AG10803 (cell line): ENCODE results near the gene NHS.
A peak's percentile ranks its signal among the peaks of the same experiment; 100 is the strongest.
"Not testable (repeated sequence)": the region's sequence is repeated elsewhere in the genome, so short reads cannot be mapped to it uniquely, and the experiment has no call there.

ENCODE experiments used
- DNase-seq: peaks from one replicate; pipeline ENCODE4 v3.0.0; 2010; ENCODE audit warnings: low read depth
- H3K4me3 ChIP-seq: 2 replicates; pipeline ENCODE4 v1.5.1; 2011; ENCODE audit warnings: mild to moderate bottlenecking, low read length, control low read depth
- CTCF ChIP-seq: conservative IDR thresholded peaks from 2 replicates; pipeline ENCODE4 v1.5.1; 2011; ENCODE audit warnings: mild to moderate bottlenecking, low read length, control low read depth, inconsistent platforms

NHS gene

DNA sequence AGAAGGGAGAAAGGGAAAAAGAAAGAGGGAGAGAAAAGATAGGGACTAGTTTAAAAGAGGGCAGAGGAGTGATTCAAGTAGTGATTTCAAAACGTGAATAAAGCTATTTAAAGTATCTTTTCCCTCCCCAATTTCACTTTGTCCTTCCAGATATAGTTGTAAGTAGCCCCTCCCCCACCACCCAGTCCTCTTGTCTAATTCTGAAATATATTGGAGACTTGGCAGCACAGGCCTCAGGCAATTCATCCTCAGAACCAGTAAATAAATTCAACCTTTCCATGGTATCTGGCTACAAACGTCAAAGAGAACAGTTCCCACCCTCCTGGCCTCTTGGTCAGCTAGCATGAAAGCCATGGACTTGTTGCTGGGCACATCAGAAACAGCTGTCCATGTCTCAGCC lies 192.8 kb downstream of the NHS start:
- no peak for DNase-seq
- no peak for TF ChIP-seq CTCF
- H3K4me3 ChIP-seq = no peak overlapping the region

- H3K4me3 ChIP-seq, DNase-seq: not testable (repeated sequence)
Measured at GRCh38 chrX:17568804-17569203, 193.8 kb downstream of the NHS start.

- no peak for TF ChIP-seq CTCF
- no peak overlapping the region for H3K4me3 ChIP-seq
- peak; percentile 49 for DNase-seq
Measured at GRCh38 chrX:17579026-17579425, 204.0 kb downstream of the NHS start.

- peak; percentile 83 for DNase-seq
- no peak overlapping the region for H3K4me3 ChIP-seq
- TF ChIP-seq CTCF = no peak
Measured at GRCh38 chrX:17580539-17581152, 205.6 kb downstream of the NHS start.

- H3K4me3 ChIP-seq = no peak overlapping the region
Measured at GRCh38 chrX:17581641-17582040, 206.6 kb downstream of the NHS start.

DNA sequence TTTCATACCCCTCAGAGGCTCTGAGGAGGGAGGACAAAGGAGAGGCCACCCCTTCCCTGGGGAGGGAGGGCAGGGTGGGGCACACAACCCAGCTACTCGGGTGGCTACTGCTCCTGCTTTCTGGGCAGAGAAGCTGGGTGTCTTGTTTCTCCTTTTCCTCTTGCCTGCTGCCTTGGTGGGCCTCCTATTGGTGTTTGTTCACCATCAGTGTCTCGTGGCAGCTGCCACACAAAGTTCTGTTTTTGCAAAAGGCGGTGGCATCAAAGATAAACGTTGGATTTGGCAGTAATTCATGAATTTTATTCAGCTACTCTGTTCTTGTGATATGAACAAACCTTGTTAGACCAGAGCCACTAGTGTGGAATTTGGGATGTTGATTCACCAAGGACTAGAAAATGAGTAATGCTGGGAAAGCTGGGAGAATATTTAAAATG lies 209.3 kb downstream of the NHS start:
- peak; percentile 72 for DNase-seq
- no peak overlapping the region for H3K4me3 ChIP-seq
- no peak for TF ChIP-seq CTCF

More at GRCh38 chrX:17581641-17582040, 206.6 kb downstream of the NHS start:
- no peak for TF ChIP-seq CTCF
- peak; percentile 30 for DNase-seq

DNA sequence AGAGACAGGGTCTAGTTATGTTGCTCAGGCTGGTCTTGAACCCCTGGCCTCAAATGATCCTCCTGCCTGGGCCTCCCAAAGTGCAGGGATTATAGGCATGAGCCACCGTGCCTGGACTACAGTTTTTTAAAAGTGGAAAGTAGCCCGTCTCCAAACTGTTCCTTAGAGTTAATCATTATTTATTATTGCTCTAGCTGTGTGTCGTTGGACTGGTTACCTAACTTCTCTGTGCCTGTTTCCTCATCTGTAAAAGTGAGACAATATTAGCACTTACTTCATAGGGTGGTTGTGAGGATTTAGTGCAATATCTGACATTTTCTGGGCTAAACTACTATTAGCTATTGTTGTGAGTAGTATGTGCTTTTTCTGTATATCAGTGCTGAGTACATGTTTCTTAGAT lies 210.0 kb downstream of the NHS start:
- no peak for TF ChIP-seq CTCF
- no peak overlapping the region for H3K4me3 ChIP-seq
- no peak for DNase-seq

GRCh38 chrX:17587366-17587765 lies 212.4 kb downstream of the NHS start:
- TF ChIP-seq CTCF = no peak
- H3K4me3 ChIP-seq = no peak overlapping the region
- DNase-seq = no peak
